Upper lobe of left lung (tissue), 4 donors: Measurements from ENCODE around the gene SPPL3.

Experiments
- CTCF ChIP-seq, 6 experiments: fragments of 450-650 bp in 4 of 6; fragments of 200-600 bp in 2 of 6; sonication (generic) in 2 of 6; IDR thresholded peaks; one replicate each; pipeline ENCODE4 v1.5.1; 2016 to 2019; ENCODE audit warnings: antibody characterized with exemption in 6 of 6
- EP300 ChIP-seq, 4 donors: sonication (generic); formaldehyde crosslinking; IDR thresholded peaks; one replicate each; pipeline ENCODE4 v1.5.1; 2017; ENCODE audit warnings: antibody characterized with exemption in 4 of 4, control low read depth in 2 of 4
- POLR2A ChIP-seq, 4 donors: fragments of 450-650 bp; IDR thresholded peaks; one replicate each; pipeline ENCODE4 v1.5.1; 2016 to 2017; ENCODE audit warnings: antibody characterized with exemption in 4 of 4, mild to moderate bottlenecking in 2 of 4

GRCh38 chr12:120851444-120851843, 52.7 kb downstream of the SPPL3 start:
- TF ChIP-seq CTCF (IDR thresholded peaks at IDR 0.05) (no peak), EP300 (IDR thresholded peaks at IDR 0.05) (no peak), POLR2A (IDR thresholded peaks at IDR 0.05) (no peak)
